ENCODE data around the gene RNF168. TPM values are rescaled to one million over a fixed set of nuclear protein-coding genes. Genes with fewer than 3 reads are reported as not detected.

RNF168 gene
- total RNA-seq, 1 experiment from 2014 or later: 18.9 TPM

- Mint-ChIP-seq H3K4me3 (ENCODE audit: unreplicated experiment) (no peak overlapping the region), H3K27ac (ENCODE audit: unreplicated experiment) (no peak overlapping the region), H3K36me3 (ENCODE audit: insufficient read depth, unreplicated experiment) (no peaks in the 10 kb centered on the region), H3K4me1 (ENCODE audit: low read depth, unreplicated experiment) (no peaks in the 10 kb centered on the region), H3K27me3 (ENCODE audit: insufficient read depth, unreplicated experiment) (no peaks in the 10 kb centered on the region), H3K9me3 (ENCODE audit: unreplicated experiment) (peaks cover 11% of the 10 kb centered on the region)
- no peaks in the 10 kb centered on the region for H3K27me3 ChIP-seq (replicated peaks; ENCODE audit: control insufficient read depth, insufficient read depth, low read length)
- intact Hi-C loops (cut with micrococcal nuclease; ENCODE audit: unreplicated experiment): no loop called here
- ChIA-PET CTCF (no interaction called here), POLR2A (no interaction called here)
- DNase-seq: no peak
- H3K4me3 ChIP-seq (ENCODE audit: low read depth, low read length): no peak overlapping the region
- BruUV-seq (replicated peaks): no TSS peak
- TF ChIP-seq, protein P1, sequence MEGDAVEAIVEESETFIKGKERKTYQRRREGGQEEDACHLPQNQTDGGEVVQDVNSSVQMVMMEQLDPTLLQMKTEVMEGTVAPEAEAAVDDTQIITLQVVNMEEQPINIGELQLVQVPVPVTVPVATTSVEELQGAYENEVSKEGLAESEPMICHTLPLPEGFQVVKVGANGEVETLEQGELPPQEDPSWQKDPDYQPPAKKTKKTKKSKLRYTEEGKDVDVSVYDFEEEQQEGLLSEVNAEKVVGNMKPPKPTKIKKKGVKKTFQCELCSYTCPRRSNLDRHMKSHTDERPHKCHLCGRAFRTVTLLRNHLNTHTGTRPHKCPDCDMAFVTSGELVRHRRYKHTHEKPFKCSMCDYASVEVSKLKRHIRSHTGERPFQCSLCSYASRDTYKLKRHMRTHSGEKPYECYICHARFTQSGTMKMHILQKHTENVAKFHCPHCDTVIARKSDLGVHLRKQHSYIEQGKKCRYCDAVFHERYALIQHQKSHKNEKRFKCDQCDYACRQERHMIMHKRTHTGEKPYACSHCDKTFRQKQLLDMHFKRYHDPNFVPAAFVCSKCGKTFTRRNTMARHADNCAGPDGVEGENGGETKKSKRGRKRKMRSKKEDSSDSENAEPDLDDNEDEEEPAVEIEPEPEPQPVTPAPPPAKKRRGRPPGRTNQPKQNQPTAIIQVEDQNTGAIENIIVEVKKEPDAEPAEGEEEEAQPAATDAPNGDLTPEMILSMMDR (IDR thresholded peaks at IDR 0.05; ENCODE audit: insufficient read depth in 1 of 2, low read depth in 1 of 2, low read length in 1 of 2, severe bottlenecking in 1 of 2, unreplicated experiment in 1 of 2): no peak
- H3K9me3 ChIP-seq: peaks cover 12% of the 10 kb centered on the region; the same call in 1 of the 2 replicates
- no peaks in the 10 kb centered on the region for H3K4me1 ChIP-seq
- no peaks in the 10 kb centered on the region for H3K36me3 ChIP-seq (ENCODE audit: control insufficient read depth, insufficient read depth, low read length)
Observed at GRCh38 chr3:196547067-196547466, 43.5 kb upstream of the RNF168 start.

DNA sequence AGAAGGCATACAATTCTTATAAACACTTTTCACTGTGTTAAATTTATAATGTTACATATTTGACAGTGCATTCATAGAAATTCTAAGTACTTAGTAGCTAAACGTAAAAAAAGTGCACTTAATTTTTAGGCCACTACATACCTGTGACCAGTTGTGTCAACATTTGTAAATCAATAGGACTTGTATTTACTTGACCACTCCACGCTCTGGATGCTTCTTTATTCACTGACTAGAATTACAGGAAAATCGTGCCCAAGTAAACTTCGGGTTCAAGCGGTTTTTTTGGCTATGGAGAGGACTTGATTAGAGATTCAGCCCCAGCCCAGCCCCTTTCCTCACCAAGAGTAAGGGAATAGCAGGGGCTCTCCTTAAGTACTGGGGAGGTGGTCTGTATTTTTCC lies 43.0 kb upstream of the RNF168 start:
- ChIA-PET POLR2A (no interaction called here), CTCF (no interaction called here)
- Mint-ChIP-seq H3K36me3 (ENCODE audit: insufficient read depth, unreplicated experiment) (no peaks in the 10 kb centered on the region), H3K4me1 (ENCODE audit: low read depth, unreplicated experiment) (no peaks in the 10 kb centered on the region), H3K9me3 (ENCODE audit: unreplicated experiment) (peaks cover 11% of the 10 kb centered on the region), H3K27ac (ENCODE audit: unreplicated experiment) (no peak overlapping the region), H3K27me3 (ENCODE audit: insufficient read depth, unreplicated experiment) (no peaks in the 10 kb centered on the region), H3K4me3 (ENCODE audit: unreplicated experiment) (no peak overlapping the region)
- BruUV-seq (replicated peaks): no TSS peak
- no peaks in the 10 kb centered on the region for H3K4me1 ChIP-seq
- H3K4me3 ChIP-seq (ENCODE audit: low read depth, low read length): no peak overlapping the region
- no peaks in the 10 kb centered on the region for H3K27me3 ChIP-seq (replicated peaks; ENCODE audit: control insufficient read depth, insufficient read depth, low read length)
- peaks cover 12% of the 10 kb centered on the region; the same call in 1 of the 2 replicates for H3K9me3 ChIP-seq
- DNase-seq: no peak
- TF ChIP-seq, protein P1 (IDR thresholded peaks at IDR 0.05; ENCODE audit: insufficient read depth in 1 of 2, low read depth in 1 of 2, low read length in 1 of 2, severe bottlenecking in 1 of 2, unreplicated experiment in 1 of 2): no peak
- H3K36me3 ChIP-seq (ENCODE audit: control insufficient read depth, insufficient read depth, low read length): no peaks in the 10 kb centered on the region
- intact Hi-C loops (cut with micrococcal nuclease; ENCODE audit: unreplicated experiment): no loop called here

DNA sequence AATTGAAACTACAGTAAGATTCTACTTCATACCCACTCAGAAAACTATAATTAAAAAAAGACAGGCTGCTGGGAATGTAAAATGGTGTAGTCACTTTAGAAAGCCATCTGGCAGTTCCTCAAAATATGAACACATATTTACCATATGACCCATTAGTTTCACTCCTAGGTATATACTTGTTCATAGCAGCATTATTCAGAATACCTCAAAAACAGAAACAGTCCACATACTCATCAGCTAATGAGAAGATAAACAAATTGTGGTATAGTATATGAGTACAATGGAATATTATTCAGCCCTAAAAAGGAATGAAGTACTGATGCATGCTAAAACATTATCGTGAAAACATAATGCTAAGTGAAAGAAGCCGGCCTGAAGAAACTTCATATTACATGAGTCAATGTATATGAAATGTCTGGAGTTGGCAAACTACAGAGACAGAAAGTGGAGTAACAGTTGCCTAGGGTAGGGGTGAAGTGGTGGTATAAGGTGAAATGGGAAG lies 41.0 kb upstream of the RNF168 start:
- Histone ChIP-seq H3K4me3 (ENCODE audit: low read depth, low read length) (no peak overlapping the region), H3K4me1 (no peaks in the 10 kb centered on the region), H3K36me3 (ENCODE audit: control insufficient read depth, insufficient read depth, low read length) (no peaks in the 10 kb centered on the region), H3K27me3 (replicated peaks; ENCODE audit: control insufficient read depth, insufficient read depth, low read length) (no peaks in the 10 kb centered on the region), H3K9me3 (peaks cover 4% of the 10 kb centered on the region; the same call in 1 of the 2 replicates)
- Mint-ChIP-seq H3K27ac (ENCODE audit: unreplicated experiment) (no peak overlapping the region), H3K4me3 (ENCODE audit: unreplicated experiment) (no peak overlapping the region), H3K9me3 (ENCODE audit: unreplicated experiment) (no peaks in the 10 kb centered on the region), H3K36me3 (ENCODE audit: insufficient read depth, unreplicated experiment) (no peaks in the 10 kb centered on the region), H3K27me3 (ENCODE audit: insufficient read depth, unreplicated experiment) (no peaks in the 10 kb centered on the region), H3K4me1 (ENCODE audit: low read depth, unreplicated experiment) (no peaks in the 10 kb centered on the region)
- no TSS peak for BruUV-seq (replicated peaks)
- DNase-seq: no peak
- intact Hi-C loops (cut with micrococcal nuclease; ENCODE audit: unreplicated experiment): no loop called here
- CTCF ChIA-PET: no interaction called here
- POLR2A ChIA-PET: no interaction called here
- TF ChIP-seq, protein P1 (IDR thresholded peaks at IDR 0.05; ENCODE audit: insufficient read depth in 1 of 2, low read depth in 1 of 2, low read length in 1 of 2, severe bottlenecking in 1 of 2, unreplicated experiment in 1 of 2): no peak
